Caco-2 (cell line): ENCODE data around the gene C4orf51. TPM values are rescaled to one million over a fixed set of nuclear protein-coding genes. Genes with fewer than 3 reads are reported as not detected.

Experiments
- BruUV-seq: library from RNA; stranded (reverse); fragments of 400-500 nt; replicated peaks from 2 replicates; lab custom pipeline; 2021; lab: Mats Ljungman, UMichigan
- CTCF ChIA-PET: fragments of 300-600 bp; sonication (Branson Sonifier 250); formaldehyde crosslinking; loops from one replicate; lab custom pipeline; 2022; ENCODE audit warnings: antibody characterized with exemption; lab: Charles Lee
- POLR2A ChIA-PET: fragments of 300-600 bp; sonication (Branson Sonifier 250); formaldehyde crosslinking; loops from one replicate; lab custom pipeline; 2022; ENCODE audit warnings: antibody characterized with exemption; lab: Charles Lee
- DNase-seq, 2 experiments: peaks; one replicate each; pipeline versions ENCODE4 v3.0.0 to v3.0.0-alpha.2; 2020 to 2022
- H3K27me3 ChIP-seq: replicated peaks from 2 replicates; pipeline ENCODE4 v1.6.0; 2011; ENCODE audit warnings: low read length; ENCODE audit not compliant: control insufficient read depth, insufficient read depth
- H3K36me3 ChIP-seq: 2 replicates; pipeline ENCODE4 v1.5.1; 2011; ENCODE audit warnings: low read length; ENCODE audit not compliant: control insufficient read depth, insufficient read depth
- H3K4me1 ChIP-seq: fragments of 250-450 bp; sonication (Bioruptor Pico); 2 replicates; pipeline ENCODE4 v1.5.1; 2020; ENCODE audit warnings: mild to moderate bottlenecking
- H3K4me3 ChIP-seq: 2 replicates; pipeline ENCODE4 v1.5.1; 2011; ENCODE audit warnings: low read depth, mild to moderate bottlenecking, control low read depth, low read length
- H3K9me3 ChIP-seq: fragments of 250-450 bp; sonication (Bioruptor Pico); 2 replicates; pipeline ENCODE4 v1.5.1; 2020; ENCODE audit warnings: mild to moderate bottlenecking, moderate library complexity
- H3K27ac Mint-ChIP-seq: one replicate; pipeline ENCODE4 v1.8.0; 2022; ENCODE audit warnings: mixed read lengths; ENCODE audit not compliant: unreplicated experiment
- H3K27me3 Mint-ChIP-seq: one replicate; pipeline ENCODE4 v1.8.0; 2022; ENCODE audit warnings: mixed read lengths; ENCODE audit not compliant: insufficient read depth, unreplicated experiment
- H3K36me3 Mint-ChIP-seq: one replicate; pipeline ENCODE4 v1.8.0; 2022; ENCODE audit warnings: mild to moderate bottlenecking, mixed read lengths; ENCODE audit not compliant: insufficient read depth, unreplicated experiment
- H3K4me1 Mint-ChIP-seq: one replicate; pipeline ENCODE4 v1.8.0; 2022; ENCODE audit warnings: low read depth, mixed read lengths; ENCODE audit not compliant: unreplicated experiment
- H3K4me3 Mint-ChIP-seq: one replicate; pipeline ENCODE4 v1.8.0; 2022; ENCODE audit warnings: mild to moderate bottlenecking, moderate library complexity, mixed read lengths; ENCODE audit not compliant: unreplicated experiment
- H3K9me3 Mint-ChIP-seq: one replicate; pipeline ENCODE4 v1.8.0; 2022; ENCODE audit warnings: mixed read lengths; ENCODE audit not compliant: unreplicated experiment
- CTCF ChIP-seq, 2 experiments: fragments of 200-600 bp in 1 of 2; IDR thresholded peaks; 1 replicate in 1 of 2; 2 replicates in 1 of 2; pipeline versions ENCODE4 v1.5.1 to v1.8.0; 2011 to 2022; ENCODE audit warnings: antibody characterized with exemption in 1 of 2, control low read depth in 1 of 2, inconsistent platforms in 1 of 2, low read depth in 1 of 2, low read length in 1 of 2, mild to moderate bottlenecking in 1 of 2, moderate library complexity in 1 of 2; ENCODE audit not compliant: insufficient read depth in 1 of 2, severe bottlenecking in 1 of 2, unreplicated experiment in 1 of 2
- intact Hi-C: fragments of 100-400 bp; cut with micrococcal nuclease; formaldehyde crosslinking; loops from one replicate; pipeline ENCODE4 v1.10.0; 2022; ENCODE audit not compliant: unreplicated experiment
- total RNA-seq: library from RNA; stranded (reverse); gene quantifications from 2 replicates; pipeline ENCODE4 v1.2.3, GENCODE V29; 2022

Gene C4orf51
- total RNA-seq, 1 experiment from 2014 or later, result not detected

GRCh38 chr4:145734576-145735346, 54.8 kb downstream of the C4orf51 start:
- no peak for TF ChIP-seq CTCF (IDR thresholded peaks at IDR 0.05; ENCODE audit: insufficient read depth in 1 of 2, low read depth in 1 of 2, low read length in 1 of 2, severe bottlenecking in 1 of 2, unreplicated experiment in 1 of 2)
- peaks cover 27% of the 10 kb centered on the region for H3K4me1 Mint-ChIP-seq
- Histone ChIP-seq H3K36me3 (no peaks in the 10 kb centered on the region), H3K27me3 (no peaks in the 10 kb centered on the region), H3K4me3 (no peak overlapping the region), H3K4me1 (peaks cover 54% of the 10 kb centered on the region), H3K9me3 (no peaks in the 10 kb centered on the region)
- no peak for DNase-seq
- H3K4me3 Mint-ChIP-seq, result peak overlapping the region; percentile 8
- intact Hi-C loops, result loop anchor here (1.0 to 5.0 kb wide), 2 partner anchors 71 to 203 kb away; partner anchors contain the start of gene ZNF827
- ChIA-PET POLR2A (no interaction called here), CTCF (no interaction called here)
- no peaks in the 10 kb centered on the region for H3K9me3 Mint-ChIP-seq
- no peaks in the 10 kb centered on the region for H3K36me3 Mint-ChIP-seq
- BruUV-seq, result no TSS peak
- H3K27me3 Mint-ChIP-seq, result no peaks in the 10 kb centered on the region
- H3K27ac Mint-ChIP-seq, result peak overlapping the region; percentile 89

GRCh38 chr4:145735347-145735675, 55.4 kb downstream of the C4orf51 start:
- peak overlapping the region; percentile 8 for H3K4me3 Mint-ChIP-seq
- Histone ChIP-seq H3K36me3 (no peaks in the 10 kb centered on the region), H3K9me3 (no peaks in the 10 kb centered on the region), H3K4me3 (no peak overlapping the region), H3K27me3 (no peaks in the 10 kb centered on the region), H3K4me1 (peaks cover 56% of the 10 kb centered on the region)
- peaks cover 27% of the 10 kb centered on the region for H3K4me1 Mint-ChIP-seq
- TF ChIP-seq CTCF (IDR thresholded peaks at IDR 0.05; ENCODE audit: insufficient read depth in 1 of 2, low read depth in 1 of 2, low read length in 1 of 2, severe bottlenecking in 1 of 2, unreplicated experiment in 1 of 2), result no peak
- no peaks in the 10 kb centered on the region for H3K9me3 Mint-ChIP-seq
- H3K27ac Mint-ChIP-seq, result peak overlapping the region; percentile 89
- no peaks in the 10 kb centered on the region for H3K36me3 Mint-ChIP-seq
- POLR2A ChIA-PET, result no interaction called here
- no peaks in the 10 kb centered on the region for H3K27me3 Mint-ChIP-seq
- intact Hi-C loops, result loop anchor here (1.0 kb wide), 1 partner anchor 70 kb away; no protein-coding TSS in a partner anchor
- CTCF ChIA-PET, result no interaction called here
- peak; percentile 74 to 79 for DNase-seq
- BruUV-seq, result no TSS peak

DNA sequence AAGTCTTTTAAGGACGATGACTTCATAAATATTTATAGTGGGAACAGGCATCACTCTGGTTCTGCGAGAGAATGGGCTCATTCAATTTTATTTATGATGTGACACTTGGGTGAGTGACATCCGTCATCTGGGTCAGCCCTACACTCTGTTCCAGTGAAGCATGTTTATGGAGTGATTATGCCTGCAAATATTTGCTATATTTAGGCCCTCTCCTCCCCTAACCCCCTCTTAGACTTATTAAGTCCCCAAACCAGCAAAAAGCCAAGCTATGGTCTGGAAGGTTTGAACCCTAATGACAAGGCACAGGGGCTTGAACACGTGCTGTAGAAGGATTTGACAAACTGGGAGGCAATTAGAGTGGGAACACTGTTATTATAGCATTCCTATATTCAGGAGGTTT, 55.9 kb downstream of the C4orf51 start:
- Mint-ChIP-seq H3K27me3 (no peaks in the 10 kb centered on the region), H3K4me1 (peaks cover 27% of the 10 kb centered on the region), H3K9me3 (no peaks in the 10 kb centered on the region), H3K36me3 (no peaks in the 10 kb centered on the region), H3K4me3 (no peak overlapping the region), H3K27ac (peak overlapping the region; percentile 89)
- ChIA-PET CTCF (no interaction called here), POLR2A (no interaction called here)
- no peaks in the 10 kb centered on the region for H3K9me3 ChIP-seq
- intact Hi-C loops, result loop anchor here (1.0 kb wide), 1 partner anchor 69 kb away; no protein-coding TSS in a partner anchor
- H3K36me3 ChIP-seq, result no peaks in the 10 kb centered on the region
- no peak overlapping the region for H3K4me3 ChIP-seq
- H3K4me1 ChIP-seq, result peaks cover 55% of the 10 kb centered on the region
- TSS peak; percentile 79 for BruUV-seq
- H3K27me3 ChIP-seq, result no peaks in the 10 kb centered on the region
- TF ChIP-seq CTCF (IDR thresholded peaks at IDR 0.05; ENCODE audit: insufficient read depth in 1 of 2, low read depth in 1 of 2, low read length in 1 of 2, severe bottlenecking in 1 of 2, unreplicated experiment in 1 of 2), result no peak
- DNase-seq, result no peak
